ENCODE results near the gene LONP2.
"Not testable (repeated sequence)": the region's sequence is repeated elsewhere in the genome, so short reads cannot be mapped to it uniquely, and the experiment has no call there.

Gene LONP2

DNA sequence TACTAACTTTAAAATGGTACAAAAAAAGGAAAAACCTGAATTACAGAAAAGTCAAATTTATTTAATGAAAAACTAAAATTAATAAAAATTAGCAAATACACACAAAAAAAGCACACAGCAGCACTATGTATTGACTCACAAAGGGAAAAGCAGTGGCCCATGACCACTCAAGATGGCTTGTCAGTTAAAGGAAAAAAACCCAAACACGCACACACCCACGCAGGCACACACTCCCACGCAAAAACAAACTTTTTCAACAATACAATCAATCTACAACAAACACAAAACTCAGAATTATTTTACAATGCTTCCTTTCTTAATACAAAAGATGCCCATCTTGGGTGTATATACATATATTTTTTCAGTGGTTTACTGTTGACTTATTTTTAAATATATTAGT is 116.9 kb downstream of the LONP2 start:
- no peak overlapping the region for H3K27ac ChIP-seq
- no peak for DNase-seq (ENCODE audit: low read depth, low spot score)

DNA sequence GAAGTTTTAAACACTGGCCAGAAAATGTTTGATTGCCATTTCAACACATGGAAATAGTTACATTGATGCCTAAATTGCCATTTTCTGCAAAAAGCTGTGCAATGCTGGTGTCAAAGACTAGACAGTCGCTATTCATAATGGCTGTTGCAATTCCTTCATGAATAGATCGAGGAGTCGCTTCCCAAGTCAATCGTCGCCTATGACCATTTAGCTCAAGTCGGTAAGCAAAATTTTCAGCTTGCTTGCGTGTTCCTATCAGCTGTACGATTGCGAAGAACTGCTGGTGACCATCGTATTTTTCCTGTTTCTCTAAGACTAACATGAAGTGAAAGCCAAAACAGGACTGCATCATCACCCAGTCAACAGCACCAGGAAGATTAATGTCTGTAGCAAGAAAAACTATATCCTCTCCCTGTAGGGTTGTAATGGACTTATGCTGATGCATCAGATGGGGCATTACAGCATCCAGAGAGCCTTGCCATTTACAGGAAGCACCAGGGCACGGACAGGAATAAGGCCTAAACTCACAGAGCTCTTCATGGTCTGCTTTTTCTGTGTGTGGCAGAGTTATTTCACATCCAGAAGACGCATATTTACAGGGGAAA is 117.5 kb downstream of the LONP2 start:
- no peak overlapping the region for H3K27ac ChIP-seq
- no peak for DNase-seq (ENCODE audit: low read depth, low spot score)

DNA sequence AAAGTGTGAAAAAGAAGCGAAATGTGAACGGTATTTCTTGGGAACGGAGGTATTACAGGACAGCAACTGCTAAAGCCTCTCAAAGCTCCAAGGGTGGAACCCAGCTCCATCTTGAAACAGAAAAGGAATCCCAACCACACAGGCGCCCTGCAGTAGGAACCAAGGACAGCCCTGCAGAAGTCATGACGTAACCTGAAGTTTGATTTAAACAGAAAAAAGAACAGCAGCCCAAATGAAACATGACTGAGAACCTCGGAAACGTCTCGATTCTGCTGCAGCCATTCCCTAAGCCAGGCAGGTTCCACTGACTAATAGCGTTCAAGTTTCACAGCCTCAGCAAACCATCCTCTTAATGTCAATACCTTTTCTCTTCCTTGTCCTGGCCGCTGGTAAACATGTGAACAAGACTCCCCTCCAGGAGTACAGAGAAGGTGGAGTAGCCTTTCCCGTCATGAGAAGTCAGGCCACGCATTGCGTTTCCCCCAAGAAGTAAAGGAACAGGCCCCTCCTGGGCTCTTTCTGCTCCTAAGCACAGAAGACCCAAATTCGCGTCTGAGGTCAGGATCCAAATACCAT is 121.0 kb downstream of the LONP2 start:
- peak overlapping the region; percentile 99 for H3K27ac ChIP-seq
- no peak for DNase-seq (ENCODE audit: low read depth, low spot score)

DNA sequence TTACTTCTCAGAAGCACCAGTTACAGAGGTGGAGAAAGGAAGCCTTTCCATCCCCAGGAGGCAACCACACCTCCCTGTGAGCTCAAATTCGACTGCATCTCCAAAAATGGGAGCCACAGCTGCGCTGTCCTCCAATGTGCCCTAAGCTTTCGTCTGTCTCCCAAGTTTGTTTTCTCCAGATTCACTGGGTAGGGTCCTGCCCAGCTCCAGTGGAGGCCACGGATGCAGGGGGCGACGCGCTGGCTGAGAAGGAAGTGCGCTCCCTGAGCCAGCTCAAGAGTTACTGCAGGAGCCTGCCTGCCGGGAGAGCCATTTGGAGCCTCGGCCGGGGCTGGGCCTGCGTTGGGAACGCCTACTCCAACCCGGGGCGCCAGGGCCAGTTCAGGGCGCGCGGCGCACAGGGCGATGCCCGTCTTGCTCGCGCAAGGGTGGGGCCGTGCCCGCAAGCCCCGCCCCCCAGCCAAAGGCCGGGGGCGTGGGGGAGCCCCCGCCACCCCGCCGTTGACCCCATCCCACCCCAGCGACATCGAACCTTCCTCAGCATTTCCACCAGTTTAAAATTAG is 121.6 kb downstream of the LONP2 start:
- peak; percentile 50 for DNase-seq (ENCODE audit: low read depth, low spot score)
- peak overlapping the region; percentile 99 for H3K27ac ChIP-seq

DNA sequence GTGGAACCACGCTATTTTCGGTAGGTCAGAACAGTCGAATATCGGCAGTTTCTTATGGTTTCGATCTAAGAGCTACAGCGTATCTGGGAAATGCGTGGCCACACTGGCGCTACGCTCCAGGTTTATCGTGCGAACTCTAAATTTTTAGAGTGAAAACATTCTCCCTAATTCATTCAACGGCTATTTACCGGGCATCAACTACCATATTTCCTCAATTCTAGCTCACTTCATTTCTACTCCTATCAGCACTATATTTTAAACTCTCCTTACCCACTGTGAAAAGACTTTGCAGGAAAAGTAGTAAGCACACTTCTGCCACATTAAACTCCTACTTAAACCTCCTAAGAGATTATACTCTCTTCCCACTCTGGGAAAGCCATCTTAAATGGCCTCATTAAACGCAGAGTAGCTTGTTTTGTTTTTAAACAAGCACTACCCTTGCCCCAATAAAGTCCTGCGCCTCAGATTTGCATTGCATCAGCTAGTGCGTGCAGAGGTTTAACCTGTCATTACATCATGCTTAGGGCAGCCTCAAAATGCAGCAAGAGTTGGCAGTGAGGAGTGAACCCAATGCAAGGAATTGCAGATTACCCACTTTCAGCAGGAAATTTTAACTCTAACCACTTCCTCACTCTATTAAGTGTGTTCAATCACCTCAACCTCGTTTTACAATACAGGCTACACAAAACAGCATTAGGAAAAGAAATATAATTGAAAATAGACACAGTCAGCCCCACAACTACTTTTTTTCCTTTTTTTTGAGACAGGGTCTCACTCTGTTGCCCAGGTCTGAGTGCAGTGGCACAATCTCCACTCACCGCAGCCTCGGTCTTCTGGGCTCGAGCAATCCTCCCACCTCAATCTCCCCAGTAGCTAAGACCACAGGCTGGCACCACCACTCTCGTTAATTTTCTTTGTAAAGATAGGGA is 122.3 kb downstream of the LONP2 start:
- peak; percentile 68 for DNase-seq (ENCODE audit: low read depth, low spot score)
- H3K27ac ChIP-seq, result peak overlapping the region; percentile 99

DNA sequence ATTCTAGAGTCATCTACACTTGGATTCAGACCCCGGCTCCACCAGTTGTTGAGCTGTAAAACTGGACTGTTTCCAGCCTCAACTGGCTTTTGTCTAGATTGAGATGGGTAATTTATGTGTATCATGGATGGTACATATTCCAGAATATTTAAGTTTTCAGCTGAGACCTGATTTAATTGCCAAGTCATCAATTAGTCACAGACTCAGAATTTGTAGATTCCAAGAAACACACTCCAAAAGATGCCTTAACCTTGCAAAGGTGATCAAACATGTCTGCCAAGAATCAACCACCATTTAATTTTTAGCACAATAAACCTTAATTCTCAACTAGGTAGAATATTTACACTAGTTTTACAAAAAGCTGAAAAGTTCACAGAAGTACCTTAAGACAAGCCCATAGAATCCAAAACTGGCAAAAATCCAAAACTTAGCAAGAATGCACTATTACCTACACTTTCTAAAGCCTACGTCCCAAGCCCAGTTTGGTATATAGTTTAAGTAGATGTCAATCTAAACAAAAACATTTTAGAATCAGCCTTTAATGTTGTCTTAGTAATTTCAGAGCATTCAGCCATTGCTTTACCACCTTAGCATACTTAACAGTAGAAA is 123.4 kb downstream of the LONP2 start:
- no peak for DNase-seq (ENCODE audit: low read depth, low spot score)
- peak overlapping the region; percentile 99 for H3K27ac ChIP-seq

DNA sequence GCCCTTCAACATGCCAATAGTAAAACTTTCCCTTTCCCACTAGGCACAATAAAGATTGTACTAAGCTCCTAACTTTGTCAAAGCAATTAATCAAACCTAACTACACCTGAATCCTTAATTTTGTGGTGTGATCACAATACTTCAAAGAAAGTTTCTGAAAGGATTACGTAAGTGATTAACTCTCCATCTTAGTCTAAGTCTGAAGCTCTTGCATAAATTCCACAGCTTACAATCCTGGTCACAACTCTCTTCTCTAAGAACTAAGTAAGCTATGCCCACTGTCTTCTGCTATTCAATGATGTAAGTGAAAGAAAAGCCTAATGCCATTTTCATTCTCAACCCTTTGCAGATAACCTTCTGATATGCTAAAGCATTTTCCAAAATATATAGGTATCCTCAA is 125.7 kb downstream of the LONP2 start:
- DNase-seq (ENCODE audit: low read depth, low spot score), result no peak
- peak overlapping the region; percentile 1 for H3K27ac ChIP-seq

DNA sequence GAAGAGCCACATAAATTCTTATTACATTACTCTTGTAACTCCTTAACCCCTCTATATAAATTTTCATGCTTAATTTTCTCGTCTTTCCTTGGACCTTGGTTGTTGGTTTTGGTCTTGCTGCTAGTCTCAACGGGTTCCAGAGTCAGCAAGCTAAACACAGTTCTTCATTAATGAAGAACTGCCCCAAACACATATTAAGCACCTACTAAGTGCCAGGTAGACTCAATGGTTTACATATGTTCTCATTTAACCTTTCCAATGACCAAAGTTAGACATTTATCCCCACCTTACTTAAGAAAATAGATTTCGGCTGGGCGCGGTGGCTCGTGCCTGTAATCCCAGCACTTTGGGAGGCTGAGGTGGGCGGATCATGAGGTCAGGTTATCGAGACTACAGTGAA is 126.1 kb downstream of the LONP2 start:
- H3K27ac ChIP-seq, result peak overlapping the region; percentile 1
- DNase-seq (ENCODE audit: low read depth, low spot score), result no peak

DNA sequence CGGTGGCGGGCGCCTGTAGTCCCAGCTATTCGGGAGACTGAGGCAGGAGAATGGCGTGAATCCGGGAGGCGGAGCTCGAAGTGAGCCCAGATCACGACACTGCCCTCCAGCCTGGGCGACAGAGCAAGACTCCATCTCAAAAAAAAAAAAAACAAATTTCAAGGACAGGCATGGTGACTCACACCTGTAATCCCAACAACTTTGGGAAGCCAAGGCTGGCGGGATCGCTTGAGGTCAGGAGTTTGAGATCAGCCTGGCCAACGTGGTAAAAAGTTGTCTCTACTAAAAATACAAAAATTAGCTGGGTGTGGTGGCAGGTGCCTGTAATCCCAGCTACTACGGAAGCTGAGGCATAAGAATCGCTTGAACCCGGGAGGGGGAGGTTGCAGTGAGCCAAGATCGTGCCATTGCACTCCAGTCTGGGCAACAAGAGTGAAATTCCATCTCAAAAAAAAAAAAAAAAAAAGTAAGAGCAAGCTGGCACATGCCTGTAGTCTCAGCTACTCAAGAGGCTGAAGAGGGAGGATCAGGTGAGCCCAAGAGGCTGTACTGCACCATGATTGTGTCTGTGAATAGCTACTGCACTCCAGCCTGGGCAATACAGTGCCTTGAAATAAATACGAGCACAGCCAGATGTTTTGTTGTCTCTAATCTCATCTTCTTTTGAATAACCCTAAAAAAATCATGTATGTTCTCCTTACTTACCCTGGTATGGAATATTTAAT is 126.7 kb downstream of the LONP2 start:
- H3K27ac ChIP-seq; DNase-seq (ENCODE audit: low read depth, low spot score): not testable (repeated sequence)

DNA sequence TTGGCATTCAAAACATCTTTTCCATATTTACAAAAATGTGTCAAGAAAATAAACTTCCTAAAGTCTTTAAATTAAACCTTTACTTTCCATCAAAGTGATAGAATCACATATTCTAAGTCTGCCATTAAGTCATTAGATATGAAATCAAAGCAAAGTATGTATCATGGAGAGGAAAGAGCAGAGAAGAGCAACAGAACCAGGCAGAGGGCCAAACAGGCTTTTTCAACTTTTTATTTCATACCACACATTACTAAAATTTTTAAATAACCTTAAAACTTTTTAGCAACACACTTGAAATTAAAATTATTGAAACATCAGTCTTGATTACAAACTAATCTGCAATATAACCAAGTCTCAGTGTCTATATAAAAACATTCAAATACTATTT is 127.3 kb downstream of the LONP2 start:
- no peak for DNase-seq (ENCODE audit: low read depth, low spot score)
- H3K27ac ChIP-seq, result no peak overlapping the region

DNA sequence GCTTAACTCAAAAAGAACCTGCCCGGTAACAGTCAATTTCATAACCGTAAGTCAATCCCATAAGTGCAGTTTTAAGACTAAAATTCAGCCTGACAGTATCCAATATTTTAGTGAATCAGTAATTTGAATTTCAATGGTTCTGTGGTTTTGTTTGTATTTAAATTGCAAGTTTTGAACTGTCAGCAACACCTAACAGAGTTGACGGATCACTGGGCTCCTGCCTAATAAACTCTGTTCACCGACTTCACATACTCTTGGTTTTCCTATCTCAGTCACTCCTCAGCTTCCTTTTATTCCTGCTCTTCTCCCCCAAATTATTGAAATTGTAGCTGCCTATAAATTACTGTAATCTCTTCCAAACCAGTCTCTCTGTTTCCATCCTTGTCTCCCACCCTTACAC is 128.6 kb downstream of the LONP2 start:
- H3K27ac ChIP-seq, result no peak overlapping the region
- DNase-seq (ENCODE audit: low read depth, low spot score), result no peak

DNA sequence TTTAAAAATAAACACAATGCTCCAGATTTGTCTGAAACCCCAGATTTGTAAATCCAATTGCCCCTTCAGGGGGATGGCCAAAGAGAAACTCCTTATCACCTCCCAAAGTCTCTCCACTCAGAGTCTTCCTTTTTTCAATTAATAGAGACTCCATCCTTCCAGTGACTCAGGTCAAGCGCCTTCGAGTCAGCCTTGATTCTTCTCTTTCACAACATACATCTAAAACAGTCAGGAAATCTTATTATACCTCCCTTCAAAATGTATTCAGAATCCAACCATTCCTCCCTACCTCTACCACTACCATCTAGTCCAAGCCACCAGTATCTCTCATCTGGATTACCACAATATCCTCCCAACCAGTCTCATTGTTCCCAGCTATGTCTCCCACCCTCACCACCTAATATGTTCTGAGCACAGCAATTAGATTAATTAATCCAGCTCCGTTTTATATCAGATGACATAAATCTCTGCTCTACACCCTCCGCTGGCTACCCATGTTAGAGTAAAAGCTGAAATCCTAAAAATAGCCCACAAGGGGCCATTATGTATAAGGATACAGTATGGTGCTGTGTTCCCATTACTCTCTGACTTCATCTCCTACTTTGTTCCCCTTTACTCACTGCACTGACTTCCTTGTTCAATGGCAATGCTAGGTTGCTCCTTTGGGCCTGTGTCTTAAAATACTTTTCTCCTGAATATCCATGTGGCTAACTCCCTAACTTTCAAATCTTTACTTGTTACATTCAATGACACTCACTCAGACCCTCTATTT is 129.3 kb downstream of the LONP2 start:
- no peak for DNase-seq (ENCODE audit: low read depth, low spot score)
- H3K27ac ChIP-seq, result no peak overlapping the region

DNA sequence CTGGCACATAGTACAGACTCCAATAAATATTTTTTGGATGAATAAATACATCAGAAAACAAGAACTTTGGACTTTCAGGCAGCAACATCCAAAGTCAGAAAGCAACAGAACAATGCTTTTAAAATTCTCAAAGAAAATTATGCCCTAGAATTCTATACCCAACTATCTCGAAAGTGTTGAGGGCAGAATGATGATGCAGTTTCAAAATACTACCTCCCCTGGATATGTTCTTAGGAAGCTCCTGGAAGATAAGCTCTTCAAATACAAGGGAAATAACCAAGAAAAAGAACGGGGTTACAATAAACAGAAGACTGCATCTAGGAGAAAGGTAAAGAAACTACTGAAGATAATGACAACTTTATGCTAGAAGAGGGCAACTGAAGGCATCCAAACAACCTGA is 130.2 kb downstream of the LONP2 start:
- no peak for DNase-seq (ENCODE audit: low read depth, low spot score)
- no peak overlapping the region for H3K27ac ChIP-seq

DNA sequence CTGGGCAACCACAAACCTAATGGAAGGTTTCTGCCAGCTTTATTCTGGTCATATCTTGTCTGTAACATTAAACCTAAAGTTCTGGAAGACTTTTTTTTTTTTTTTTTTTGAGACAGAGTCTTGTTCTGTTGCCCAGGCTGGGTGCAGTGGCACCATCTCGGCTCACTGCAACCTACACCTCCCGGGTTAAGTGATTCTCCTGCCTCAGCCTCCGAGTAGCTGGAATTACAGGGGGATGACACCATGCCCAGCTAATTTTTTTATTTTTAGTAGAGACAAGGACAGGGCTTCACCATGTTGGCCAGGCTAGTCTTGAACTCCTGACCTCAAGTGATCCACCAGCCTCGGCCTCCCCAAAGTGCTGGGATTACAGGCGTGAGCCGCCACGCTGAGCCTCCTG is 133.2 kb downstream of the LONP2 start:
- DNase-seq (ENCODE audit: low read depth, low spot score); H3K27ac ChIP-seq: not testable (repeated sequence)

DNA sequence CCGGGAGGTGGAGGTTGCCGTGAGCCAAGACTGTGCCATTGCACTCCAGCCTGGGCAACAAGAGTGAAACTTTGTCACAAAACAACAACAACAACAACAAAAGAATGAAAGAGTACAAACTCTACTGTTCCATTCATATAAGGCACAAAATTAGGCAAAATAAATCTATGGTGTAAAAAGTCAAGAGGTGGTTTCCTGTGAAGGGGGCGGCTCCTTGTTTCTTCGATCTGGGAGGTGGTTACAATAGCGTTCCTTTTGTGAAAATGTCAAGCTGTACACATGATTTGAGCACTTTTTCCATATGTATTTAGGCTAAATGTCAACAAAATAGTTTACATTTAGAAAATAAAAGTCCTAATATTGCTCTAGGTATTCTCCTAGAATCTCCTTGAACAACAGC is 134.2 kb downstream of the LONP2 start:
- DNase-seq (ENCODE audit: low read depth, low spot score), result no peak
- H3K27ac ChIP-seq, result no peak overlapping the region

DNA sequence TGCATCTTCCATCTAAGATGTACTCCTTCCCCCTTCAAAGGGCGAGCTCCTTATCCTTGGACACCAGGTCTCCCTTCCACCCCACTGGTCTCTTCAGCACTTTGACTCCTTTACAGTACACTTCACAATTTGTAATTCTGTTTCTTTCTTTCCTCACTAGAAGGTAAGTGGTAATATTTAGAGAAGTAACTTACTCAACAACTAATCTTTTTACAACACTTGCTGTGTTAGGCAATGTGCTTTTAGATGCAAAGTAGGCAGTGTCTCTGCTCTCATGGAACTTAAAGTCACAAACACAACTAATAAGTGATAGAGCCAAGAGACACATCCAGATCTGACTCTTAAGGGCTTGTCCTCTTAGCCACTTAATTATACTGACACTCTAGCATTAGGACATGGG is 134.7 kb downstream of the LONP2 start:
- DNase-seq (ENCODE audit: low read depth, low spot score), result no peak
- no peak overlapping the region for H3K27ac ChIP-seq

DNA sequence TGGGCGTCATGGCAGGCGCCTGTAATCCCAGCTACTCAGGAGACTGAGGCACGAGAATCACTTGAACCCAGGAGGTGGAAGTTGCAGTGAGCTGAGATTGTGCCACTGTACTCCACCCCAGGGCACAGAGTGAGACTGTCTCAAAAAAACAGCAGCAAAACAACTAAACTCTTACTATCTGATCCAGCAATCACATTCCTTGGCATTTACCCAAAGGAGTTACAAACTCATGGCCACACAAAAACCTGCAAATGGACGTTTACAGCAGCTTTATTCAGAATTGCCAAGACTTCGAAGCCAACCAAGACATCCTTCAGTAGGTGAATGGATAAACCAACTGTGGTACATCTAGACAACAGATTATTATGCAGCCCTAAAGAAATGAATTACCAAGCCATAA is 137.1 kb downstream of the LONP2 start:
- DNase-seq (ENCODE audit: low read depth, low spot score), result no peak

DNA sequence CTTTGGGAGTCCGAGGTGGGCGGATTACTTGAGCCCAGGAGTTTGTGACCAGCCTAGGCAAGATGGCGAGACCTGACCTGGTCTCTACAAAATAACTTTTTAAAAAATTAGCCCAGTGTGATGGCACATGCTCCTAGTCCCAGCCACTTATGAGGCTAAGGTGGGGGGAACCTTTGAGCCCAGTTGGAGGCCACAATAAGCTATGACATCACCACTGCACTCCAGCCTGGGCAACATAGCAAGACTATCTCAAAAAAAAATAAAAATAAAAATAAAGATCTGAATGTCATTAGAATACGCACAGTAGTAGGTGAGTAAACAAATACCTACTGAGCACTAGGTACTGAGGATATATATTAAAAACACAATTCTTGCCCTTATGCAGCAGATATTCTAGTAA is 138.0 kb downstream of the LONP2 start:
- no peak overlapping the region for H3K27ac ChIP-seq
- no peak for DNase-seq (ENCODE audit: low read depth, low spot score)

More for the DNA sequence above, 137.1 kb downstream of the LONP2 start:
- no peak overlapping the region for H3K27ac ChIP-seq
